ENCODE results near the gene ACAP2.

Gene ACAP2

DNA sequence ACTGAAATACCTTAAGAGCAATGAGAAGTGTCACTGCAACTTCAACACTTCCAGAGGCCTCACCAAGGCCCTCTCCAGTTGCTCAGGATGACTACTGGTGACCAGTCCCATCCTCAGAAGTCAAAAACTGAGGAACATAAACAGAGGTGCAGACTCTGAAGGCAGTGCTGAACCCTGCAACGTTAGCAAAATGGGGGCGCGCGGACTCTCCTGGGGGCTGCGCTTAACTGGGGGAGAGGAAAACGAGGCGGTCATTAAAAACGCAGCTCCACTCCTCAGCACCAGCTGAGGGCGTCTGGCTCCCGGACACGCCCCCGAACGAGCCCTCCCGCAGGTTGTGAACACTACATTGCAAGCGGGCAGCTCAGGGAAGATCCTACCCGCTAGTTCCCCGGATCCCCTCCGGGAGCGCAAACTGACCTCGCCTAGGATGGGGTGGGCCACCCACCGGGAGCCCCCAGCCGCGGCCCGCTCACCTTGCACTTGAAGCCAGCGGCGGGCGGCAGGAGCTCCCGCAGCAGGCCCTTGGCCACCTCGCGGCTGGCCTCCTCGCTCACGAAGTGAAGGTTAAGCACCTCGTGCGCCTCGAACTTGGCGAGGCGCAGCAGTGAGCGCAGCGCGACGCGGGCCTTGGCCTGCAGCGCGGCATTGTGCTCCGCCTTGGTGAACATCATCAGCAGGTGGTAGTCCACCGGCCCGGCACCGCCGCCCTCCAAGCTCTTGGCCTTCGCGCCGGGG is 172.6 kb downstream of the ACAP2 start:
- Histone ChIP-seq H3K27me3 (ENCODE audit: control insufficient read depth, low read length) (no peaks in the 10 kb centered on the region), H4K20me1 (ENCODE audit: control insufficient read depth, insufficient read depth, low read depth, low read length) (peaks cover 13% of the 10 kb centered on the region), H3K79me2 (ENCODE audit: control insufficient read depth, low read length) (peaks cover 41% of the 10 kb centered on the region), H3F3A (ENCODE audit: control insufficient read depth, insufficient read depth) (peaks cover 10% of the 10 kb centered on the region; the same call in 1 of the 2 replicates), H3K9me3 (ENCODE audit: control insufficient read depth, insufficient read depth, low read length) (no peaks in the 10 kb centered on the region), H3K4me1 (ENCODE audit: control insufficient read depth, low read length) (peaks cover 22% of the 10 kb centered on the region), H3K36me3 (ENCODE audit: control insufficient read depth, low read length) (peaks cover 21% of the 10 kb centered on the region; the same call in 1 of the 2 replicates), H3K4me2 (ENCODE audit: low read length) (peak overlapping the region; percentile 85), H3K9me2 (replicated peaks; ENCODE audit: control insufficient read depth, low read length) (no peaks in the 10 kb centered on the region), H3K4me3 (ENCODE audit: low read length) (peak overlapping the region; percentile 80), H3K27ac (ENCODE audit: low read depth, low read length) (peak overlapping the region; percentile 60; the same call in 1 of the 2 replicates)
- no peak for TF ChIP-seq EZH2phosphoT487 (IDR thresholded peaks at IDR 0.05; ENCODE audit: borderline replicate concordance, low read length)
- TF ChIP-seq, protein P1, sequence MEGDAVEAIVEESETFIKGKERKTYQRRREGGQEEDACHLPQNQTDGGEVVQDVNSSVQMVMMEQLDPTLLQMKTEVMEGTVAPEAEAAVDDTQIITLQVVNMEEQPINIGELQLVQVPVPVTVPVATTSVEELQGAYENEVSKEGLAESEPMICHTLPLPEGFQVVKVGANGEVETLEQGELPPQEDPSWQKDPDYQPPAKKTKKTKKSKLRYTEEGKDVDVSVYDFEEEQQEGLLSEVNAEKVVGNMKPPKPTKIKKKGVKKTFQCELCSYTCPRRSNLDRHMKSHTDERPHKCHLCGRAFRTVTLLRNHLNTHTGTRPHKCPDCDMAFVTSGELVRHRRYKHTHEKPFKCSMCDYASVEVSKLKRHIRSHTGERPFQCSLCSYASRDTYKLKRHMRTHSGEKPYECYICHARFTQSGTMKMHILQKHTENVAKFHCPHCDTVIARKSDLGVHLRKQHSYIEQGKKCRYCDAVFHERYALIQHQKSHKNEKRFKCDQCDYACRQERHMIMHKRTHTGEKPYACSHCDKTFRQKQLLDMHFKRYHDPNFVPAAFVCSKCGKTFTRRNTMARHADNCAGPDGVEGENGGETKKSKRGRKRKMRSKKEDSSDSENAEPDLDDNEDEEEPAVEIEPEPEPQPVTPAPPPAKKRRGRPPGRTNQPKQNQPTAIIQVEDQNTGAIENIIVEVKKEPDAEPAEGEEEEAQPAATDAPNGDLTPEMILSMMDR (IDR thresholded peaks at IDR 0.05; ENCODE audit: low read depth, low read length, poor library complexity, severe bottlenecking) = no peak

DNA sequence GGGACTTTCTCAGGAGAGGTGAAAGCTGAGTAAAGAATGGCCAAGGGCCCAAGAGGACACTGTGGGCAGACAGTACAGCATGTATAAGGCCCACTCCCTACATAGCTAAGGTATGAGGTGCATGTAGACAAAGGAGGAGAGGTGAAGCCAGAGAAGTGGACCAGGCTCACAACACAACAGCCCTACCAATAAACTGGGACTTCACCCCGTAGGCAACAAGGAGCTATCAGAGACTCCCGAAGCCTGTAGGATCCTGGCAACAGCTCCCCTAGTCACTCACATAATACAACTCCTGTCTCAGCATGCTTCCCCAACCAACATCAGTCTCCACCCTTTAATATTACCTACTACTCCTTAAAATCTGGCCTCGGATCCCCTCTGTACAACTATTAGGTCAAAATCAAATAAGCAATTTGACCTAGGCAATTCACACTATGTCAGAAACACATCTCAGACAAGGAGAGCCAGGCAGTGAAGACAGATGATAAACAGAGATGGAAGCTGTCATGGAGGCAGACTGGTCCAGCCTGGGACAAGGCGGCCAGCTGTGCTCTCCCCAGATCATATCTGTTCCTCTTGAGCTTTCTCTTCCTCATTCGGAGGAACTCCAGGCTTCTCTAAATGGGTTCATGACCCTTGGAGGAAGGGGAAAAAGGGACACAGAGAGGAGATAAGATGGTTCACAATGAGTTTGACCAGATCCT is 173.3 kb downstream of the ACAP2 start:
- Histone ChIP-seq H3K79me2 (ENCODE audit: control insufficient read depth, low read length) (peaks cover 43% of the 10 kb centered on the region), H3K36me3 (ENCODE audit: control insufficient read depth, low read length) (peaks cover 21% of the 10 kb centered on the region; the same call in 1 of the 2 replicates), H3K4me3 (ENCODE audit: low read length) (peak overlapping the region; percentile 80), H3K9me3 (ENCODE audit: control insufficient read depth, insufficient read depth, low read length) (no peaks in the 10 kb centered on the region), H3K4me1 (ENCODE audit: control insufficient read depth, low read length) (peaks cover 22% of the 10 kb centered on the region), H3F3A (ENCODE audit: control insufficient read depth, insufficient read depth) (peaks cover 8% of the 10 kb centered on the region; the same call in 1 of the 2 replicates), H3K27me3 (ENCODE audit: control insufficient read depth, low read length) (no peaks in the 10 kb centered on the region), H3K27ac (ENCODE audit: low read depth, low read length) (no peak overlapping the region), H4K20me1 (ENCODE audit: control insufficient read depth, insufficient read depth, low read depth, low read length) (peaks cover 14% of the 10 kb centered on the region), H3K4me2 (ENCODE audit: low read length) (peak overlapping the region; percentile 85), H3K9me2 (replicated peaks; ENCODE audit: control insufficient read depth, low read length) (no peaks in the 10 kb centered on the region)
- TF ChIP-seq, protein P1 (IDR thresholded peaks at IDR 0.05; ENCODE audit: low read depth, low read length, poor library complexity, severe bottlenecking) = no peak

DNA sequence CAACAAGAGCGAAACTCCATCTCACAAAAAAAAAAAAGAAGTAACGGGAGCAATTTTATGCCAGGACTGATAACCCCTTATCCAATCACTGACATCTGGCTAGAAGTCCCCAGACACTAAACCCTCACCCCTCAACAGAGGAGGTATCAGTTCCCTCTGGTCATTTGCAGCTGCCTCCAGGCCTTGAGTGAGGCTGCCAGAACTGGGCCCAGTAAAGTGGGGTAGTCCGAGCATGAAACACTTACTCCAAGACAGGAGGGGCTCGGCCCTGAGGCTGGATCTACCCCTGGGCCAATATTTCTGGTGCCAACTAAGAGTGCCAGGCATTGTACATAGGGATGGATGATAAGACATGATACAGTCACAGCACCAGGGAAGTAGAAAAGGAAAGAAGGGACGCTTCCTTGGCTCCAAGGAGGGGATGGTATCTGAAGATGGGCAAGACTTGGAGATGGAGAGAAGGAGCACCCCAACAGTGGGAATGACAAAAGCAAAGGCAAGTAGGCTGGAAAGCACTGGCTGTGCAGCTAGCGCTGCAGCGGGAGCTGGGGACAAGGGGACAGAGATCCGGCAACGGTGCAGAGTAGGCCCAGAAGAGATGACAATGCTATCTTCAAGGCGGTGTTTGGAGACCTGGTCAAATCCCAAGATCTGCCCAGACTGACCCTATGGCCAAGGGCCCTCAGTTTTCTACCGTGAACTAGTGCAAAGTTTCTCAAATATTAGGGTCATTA is 174.1 kb downstream of the ACAP2 start:
- peak overlapping the region; percentile 80; the same call in 1 of the 2 replicates for H3K4me3 ChIP-seq (ENCODE audit: low read length)
- peaks cover 17% of the 10 kb centered on the region for H4K20me1 ChIP-seq (ENCODE audit: control insufficient read depth, insufficient read depth, low read depth, low read length)
- TF ChIP-seq EZH2phosphoT487 (IDR thresholded peaks at IDR 0.05; ENCODE audit: borderline replicate concordance, low read length) = no peak
- TF ChIP-seq, protein P1 (IDR thresholded peaks at IDR 0.05; ENCODE audit: low read depth, low read length, poor library complexity, severe bottlenecking) = no peak
- H3K9me3 ChIP-seq (ENCODE audit: control insufficient read depth, insufficient read depth, low read length) = no peaks in the 10 kb centered on the region
- H3K79me2 ChIP-seq (ENCODE audit: control insufficient read depth, low read length) = peaks cover 50% of the 10 kb centered on the region
- peaks cover 21% of the 10 kb centered on the region; the same call in 1 of the 2 replicates for H3K36me3 ChIP-seq (ENCODE audit: control insufficient read depth, low read length)
- H3K9me2 ChIP-seq (replicated peaks; ENCODE audit: control insufficient read depth, low read length) = no peaks in the 10 kb centered on the region
- H3F3A ChIP-seq (ENCODE audit: control insufficient read depth, insufficient read depth) = peaks cover 2% of the 10 kb centered on the region; the same call in 1 of the 2 replicates
- no peak overlapping the region for H3K27ac ChIP-seq (ENCODE audit: low read depth, low read length)
- peaks cover 28% of the 10 kb centered on the region for H3K4me1 ChIP-seq (ENCODE audit: control insufficient read depth, low read length)
- H3K27me3 ChIP-seq (ENCODE audit: control insufficient read depth, low read length) = no peaks in the 10 kb centered on the region
- H3K4me2 ChIP-seq (ENCODE audit: low read length) = peak overlapping the region; percentile 85
